Activated naive CD4-positive, alpha-beta T cell treated with Interleukin-2 at 50 U/mL for 16 hours (primary cell): Measurements from ENCODE around the gene SUPT3H.
"Not testable (repeated sequence)": the region's sequence is repeated elsewhere in the genome, so short reads cannot be mapped to it uniquely, and the experiment has no call there.

ENCODE experiments used
- DNase-seq: peaks from one replicate; pipeline ENCODE4 v3.0.0-alpha.2; 2020

Gene SUPT3H

DNA sequence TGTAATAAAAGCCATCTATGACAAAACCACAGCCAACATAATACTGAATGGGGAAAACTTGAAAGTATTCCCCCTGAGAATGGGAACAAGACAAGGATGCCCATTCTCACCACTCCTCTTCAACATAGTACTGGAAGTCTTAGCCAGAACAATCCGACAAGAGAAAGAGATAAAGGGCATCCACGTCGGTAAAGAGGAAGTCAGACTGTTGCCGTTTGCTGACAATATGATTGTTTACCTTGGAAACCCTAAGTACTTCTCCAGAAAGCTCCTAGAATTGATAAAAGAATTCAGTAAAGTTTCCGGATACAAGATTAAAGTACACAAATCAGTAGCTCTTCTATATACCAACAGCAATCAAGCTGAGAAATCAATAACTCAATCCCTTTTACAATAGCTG, 63.6 kb downstream of the SUPT3H start:
- DNase-seq: no peak

- DNase-seq: no peak
These were observed 67.5 kb downstream of the SUPT3H start for GRCh38 chr6:45310118-45310788.

GRCh38 chr6:45305546-45305945, 72.2 kb downstream of the SUPT3H start:
- no peak for DNase-seq

DNA sequence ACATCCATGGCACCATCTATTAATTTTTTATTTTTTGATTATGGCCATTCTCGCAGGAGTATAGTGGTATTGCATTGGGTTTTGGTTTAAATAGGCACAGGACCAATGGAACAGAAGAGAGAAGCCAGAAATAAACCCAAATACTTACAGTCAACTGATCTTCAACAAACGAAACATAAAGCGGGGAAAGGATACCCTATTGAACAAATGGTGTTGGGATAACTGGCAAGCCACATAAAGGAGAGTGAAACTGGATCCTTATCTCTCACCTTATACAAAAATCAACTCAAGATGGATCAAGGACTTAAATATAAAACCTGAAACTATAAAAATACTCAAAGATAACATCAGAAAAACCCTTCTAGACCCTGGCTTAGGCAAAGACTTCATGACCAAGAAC, 74.9 kb downstream of the SUPT3H start:
- DNase-seq: no peak

DNA sequence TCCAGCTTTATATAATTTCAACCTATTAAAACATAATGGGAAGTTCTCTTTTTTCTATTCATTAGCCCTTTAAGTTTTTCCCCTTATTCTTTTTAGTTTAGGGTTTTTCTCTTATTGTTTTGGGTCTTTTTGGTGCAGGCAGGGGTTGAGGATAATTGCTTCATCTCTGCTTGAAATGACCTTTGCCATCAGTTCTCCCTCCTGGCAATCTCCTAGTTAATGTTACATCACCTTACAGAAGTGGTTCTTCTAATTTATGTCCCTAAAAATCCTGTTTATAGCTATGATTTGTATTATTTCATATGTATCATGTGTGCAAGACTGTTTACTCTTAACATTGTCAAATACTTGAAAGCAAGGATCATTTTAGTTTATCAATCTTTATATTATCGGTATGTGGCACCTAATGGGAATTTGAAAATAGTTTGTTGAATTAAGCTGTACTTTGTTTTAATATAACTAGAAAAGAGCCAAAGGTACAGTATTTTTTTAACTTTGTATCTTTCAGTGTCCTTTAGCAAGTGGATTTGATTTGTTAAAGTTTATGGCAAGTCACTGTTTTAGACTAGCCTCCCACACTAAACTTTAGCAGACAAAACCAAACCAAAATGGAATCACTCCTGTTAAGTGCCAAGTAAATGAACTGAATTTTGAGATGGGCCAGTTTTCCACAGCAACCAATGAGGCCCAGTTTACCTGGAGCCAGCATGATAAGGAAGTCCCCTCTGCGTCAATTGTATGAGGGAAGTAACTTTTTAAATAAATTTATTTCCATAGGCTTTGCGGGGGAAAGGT, 76.2 kb downstream of the SUPT3H start:
- no peak for DNase-seq

DNA sequence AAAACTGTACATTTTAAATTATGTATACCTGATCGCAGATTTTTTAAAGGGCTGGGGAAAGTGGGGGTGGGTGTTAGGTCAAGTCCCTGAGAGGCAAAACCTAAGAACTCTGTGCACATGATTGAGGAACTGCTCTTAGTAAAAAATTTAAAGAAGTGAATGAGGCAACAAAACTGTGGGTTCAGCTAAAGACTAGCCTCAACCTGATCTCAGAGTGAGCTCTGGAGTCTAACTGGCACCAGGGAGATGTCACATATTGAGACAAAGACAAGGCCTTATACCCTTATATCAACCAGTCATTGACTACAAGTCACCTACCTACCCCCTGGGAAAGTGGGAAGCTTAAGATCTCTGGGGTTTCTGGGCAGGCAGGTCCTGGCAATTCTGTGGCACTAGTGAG, 77.0 kb downstream of the SUPT3H start:
- no peak for DNase-seq

- DNase-seq: no peak
These were observed 78.6 kb downstream of the SUPT3H start for GRCh38 chr6:45299096-45299581.

DNA sequence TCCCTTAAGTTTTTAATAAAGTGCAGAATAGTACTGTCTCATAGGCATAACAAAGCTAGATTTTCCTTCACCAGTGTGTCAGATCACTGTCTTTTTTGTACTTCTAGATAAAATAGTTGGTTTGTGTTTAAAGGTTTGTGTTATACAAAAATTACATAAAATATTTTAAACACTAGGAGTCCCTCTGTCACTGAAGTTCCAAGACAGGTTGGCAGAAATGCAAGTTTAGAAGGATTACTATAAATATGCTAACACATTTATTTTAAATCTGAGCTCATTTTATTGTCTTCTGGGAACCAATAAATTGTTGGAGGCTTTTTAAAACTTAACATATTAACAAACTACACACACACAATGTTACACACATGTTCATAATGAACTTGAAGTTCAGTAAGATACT, 80.4 kb downstream of the SUPT3H start:
- DNase-seq: no peak

DNA sequence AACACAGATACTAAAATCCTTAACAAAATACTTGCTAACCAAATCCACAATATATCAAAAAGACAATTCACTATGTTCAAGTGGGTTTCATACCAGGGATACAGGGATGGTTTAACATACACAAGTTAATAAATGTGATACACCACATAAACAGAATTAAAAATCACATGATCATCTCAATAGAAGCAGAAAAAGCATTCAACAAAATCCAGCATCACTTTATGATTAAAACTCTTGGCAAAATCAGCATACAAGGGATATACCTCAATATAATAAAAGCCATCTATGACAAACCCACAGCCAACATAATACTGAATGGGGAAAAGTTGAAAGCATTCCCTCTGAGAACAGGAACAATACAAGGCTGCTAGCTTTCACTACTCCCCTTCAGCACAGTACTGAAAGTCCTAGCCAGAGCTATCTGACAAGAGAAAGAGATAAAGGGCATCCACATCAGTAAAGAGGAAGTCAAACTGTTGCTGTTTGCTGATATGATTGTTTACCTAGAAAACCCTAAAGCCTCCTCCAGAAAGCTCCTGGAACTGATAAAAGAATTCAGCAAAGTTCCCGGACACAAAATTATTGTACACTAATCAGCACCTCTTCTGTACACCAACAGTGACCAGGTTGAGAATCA, 83.6 kb downstream of the SUPT3H start:
- not testable (repeated sequence) for DNase-seq

GRCh38 chr6:45293306-45293705, 84.4 kb downstream of the SUPT3H start:
- DNase-seq: no peak

DNA sequence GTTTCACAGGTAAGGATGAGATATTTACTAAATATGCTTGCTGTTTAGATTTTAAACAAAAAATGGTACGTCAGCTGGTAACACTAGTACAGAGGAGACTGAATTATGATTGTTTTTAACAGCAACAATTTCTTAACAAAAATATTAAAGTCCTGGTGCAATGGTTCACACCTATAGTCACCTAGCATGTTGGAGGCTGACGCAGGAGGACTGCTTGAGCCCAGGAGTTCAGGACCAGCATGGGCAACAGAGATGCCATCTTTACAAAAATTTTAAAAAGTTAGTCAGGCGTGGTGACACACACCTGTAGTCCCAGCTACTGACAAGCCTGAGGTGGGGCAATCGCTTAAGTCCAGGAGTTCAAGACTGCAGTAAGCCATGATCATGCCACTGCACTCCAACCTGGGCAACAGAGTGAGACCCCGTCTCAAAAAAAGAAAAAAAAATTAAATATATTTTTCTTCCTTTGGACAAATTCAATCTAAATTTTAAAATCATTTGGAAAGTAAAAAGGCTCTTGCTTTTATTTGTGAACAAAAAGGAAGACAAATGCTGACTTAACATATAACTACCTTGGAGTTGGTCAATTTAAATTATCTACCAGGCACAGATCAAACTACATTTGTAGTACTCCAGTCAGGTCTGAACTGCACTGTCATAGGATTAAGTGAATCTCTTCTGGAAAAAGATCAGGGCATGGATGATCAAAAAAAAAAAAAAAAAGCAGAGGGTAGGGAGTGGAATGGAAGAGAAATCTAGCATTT, 87.8 kb downstream of the SUPT3H start:
- no peak for DNase-seq

DNA sequence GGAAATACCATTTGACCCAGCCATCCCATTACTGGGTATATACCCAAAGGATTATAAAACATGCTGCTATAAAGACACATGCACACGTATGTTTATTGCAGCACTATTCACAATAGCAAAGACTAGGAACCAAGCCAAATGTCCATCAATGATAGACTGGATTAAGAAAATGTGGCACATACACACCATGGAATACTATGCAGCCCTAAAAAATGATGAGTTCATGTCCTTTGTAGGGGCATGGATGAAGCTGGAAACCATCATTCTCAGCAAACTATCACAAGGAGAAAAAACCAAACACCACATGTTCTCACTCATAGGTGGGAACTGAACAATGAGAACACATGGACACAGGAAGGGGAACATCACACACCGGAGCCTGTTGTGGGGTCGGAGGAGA, 91.0 kb downstream of the SUPT3H start:
- DNase-seq: not testable (repeated sequence)

GRCh38 chr6:45278367-45278766, 99.4 kb downstream of the SUPT3H start:
- no peak for DNase-seq

DNA sequence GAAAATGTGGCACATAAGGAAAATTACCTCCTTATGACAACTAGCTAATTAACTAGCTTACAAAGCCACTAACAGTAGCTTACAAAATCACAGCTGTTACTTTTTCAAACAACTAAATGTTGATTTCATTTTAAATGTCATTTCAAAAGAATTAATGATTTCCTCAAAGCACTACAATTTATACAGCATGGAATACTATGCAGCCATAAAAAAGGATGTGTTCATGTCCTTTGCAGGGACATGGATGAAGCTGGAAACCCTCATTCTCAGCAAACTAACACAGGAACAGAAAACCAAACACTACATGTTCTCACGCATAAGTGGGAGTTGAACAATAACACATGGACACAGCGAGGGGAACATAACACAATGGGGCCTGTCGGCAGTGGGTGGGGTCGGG, 100.0 kb downstream of the SUPT3H start:
- not testable (repeated sequence) for DNase-seq

DNA sequence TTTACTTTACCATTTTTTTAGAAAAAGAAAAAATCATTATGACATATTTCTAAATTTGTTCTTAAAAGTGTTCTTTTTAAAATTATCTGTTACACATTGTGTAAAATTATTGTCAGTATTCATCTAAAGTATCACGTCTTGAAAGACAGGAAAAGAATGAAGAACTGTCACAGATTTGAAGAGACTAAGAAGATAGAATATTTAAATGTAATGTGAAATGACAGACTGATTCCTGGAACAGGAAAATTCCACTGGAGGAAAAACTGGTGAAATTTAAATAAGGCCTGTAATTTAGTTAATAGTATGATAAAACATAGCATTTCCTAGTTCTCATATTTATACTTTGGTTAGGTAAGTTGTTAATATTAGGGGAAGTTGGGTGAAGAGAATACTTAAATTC, 102.4 kb downstream of the SUPT3H start:
- no peak for DNase-seq

DNA sequence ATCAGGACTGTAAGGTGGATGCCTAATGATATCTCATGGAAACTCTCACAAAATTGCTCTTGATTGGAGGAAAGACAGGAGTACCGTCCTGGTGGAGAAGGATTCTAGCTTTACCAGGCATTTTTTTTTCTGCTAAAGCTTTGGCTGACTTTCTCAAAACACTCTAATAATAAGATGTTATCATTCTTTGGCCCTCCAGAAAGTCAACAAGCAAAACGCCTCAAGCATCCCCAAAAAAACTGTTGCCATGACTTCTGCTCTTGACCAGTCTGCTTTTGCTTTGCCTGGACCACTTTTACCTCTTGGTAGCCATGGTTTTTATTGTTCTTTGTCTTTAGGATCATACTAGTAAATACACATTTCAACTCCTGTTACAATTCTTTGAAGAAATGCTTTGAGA, 105.1 kb downstream of the SUPT3H start:
- DNase-seq: no peak

DNA sequence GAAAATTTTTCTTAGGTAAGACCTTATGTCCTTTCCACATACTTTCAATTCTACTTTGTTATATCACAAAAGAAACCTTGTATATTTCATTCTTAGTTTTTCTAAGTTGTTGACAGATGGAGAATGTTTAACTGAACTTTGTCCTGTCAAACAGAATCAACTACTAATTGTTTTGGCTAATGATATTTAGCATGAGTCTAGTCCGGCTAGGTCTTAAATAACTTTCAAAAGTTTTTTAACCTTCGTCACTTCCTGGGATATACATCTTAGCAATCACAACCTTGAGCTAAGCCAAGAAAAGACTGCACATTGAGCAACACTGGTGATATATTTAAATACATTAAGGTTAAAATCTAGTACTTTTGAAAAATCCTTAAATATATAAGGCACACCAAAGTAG, 112.5 kb downstream of the SUPT3H start:
- no peak for DNase-seq

DNA sequence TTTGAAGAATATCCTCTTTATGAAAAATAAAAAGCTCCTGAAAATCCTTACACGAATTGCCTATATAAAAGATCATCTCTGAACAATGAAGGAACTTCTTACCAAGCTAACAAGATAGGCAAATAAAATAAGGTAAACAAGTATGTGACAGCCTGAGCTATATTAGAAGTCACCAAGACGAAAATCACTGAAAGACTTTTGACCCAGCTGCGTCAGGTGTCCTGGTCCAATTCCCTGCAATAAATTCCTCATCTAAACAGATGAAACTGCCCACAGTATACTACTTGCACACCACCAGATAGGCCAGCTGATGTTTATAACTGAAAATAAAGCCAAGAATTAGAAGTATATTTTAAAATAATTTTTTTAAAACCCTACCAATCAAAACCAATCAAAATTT, 117.0 kb downstream of the SUPT3H start:
- DNase-seq: no peak

GRCh38 chr6:45256697-45257695, 120.7 kb downstream of the SUPT3H start:
- DNase-seq: no peak

- DNase-seq: no peak
These were observed 122.3 kb downstream of the SUPT3H start for GRCh38 chr6:45255434-45255833.

- DNase-seq: no peak
These were observed 123.5 kb downstream of the SUPT3H start for GRCh38 chr6:45254253-45254652.

- no peak for DNase-seq
These were observed 124.3 kb downstream of the SUPT3H start for GRCh38 chr6:45253453-45253852.
